Endothelial cell of umbilical vein (primary cell): ENCODE results near the gene OR52D1.

Source experiments
- CTCF ChIP-seq, 2 donors: IDR thresholded peaks; 1 replicate in 1 of 2; 2 replicates in 1 of 2; pipeline ENCODE4 v1.5.1; 2011; ENCODE audit warnings: low read length in 2 of 2, mild to moderate bottlenecking in 2 of 2, moderate library complexity in 2 of 2, control low read depth in 1 of 2, inconsistent platforms in 1 of 2, low read depth in 1 of 2; ENCODE audit not compliant: insufficient read depth in 1 of 2; ENCODE audit errors: extremely low read depth in 1 of 2
- EZH2 ChIP-seq: IDR thresholded peaks from 2 replicates; pipeline ENCODE4 v1.6.1; 2012; ENCODE audit warnings: borderline replicate concordance, low read depth, mild to moderate bottlenecking, moderate library complexity, low read length, inconsistent platforms; ENCODE audit not compliant: severe bottlenecking
- FOS ChIP-seq: IDR thresholded peaks from 2 replicates; pipeline ENCODE4 v1.6.1; 2011; ENCODE audit warnings: mild to moderate bottlenecking, low read length, moderate library complexity, borderline replicate concordance; ENCODE audit not compliant: insufficient read depth
- GATA2 ChIP-seq: IDR thresholded peaks from 2 replicates; pipeline ENCODE4 v1.7.0; 2011; ENCODE audit warnings: low read depth, mild to moderate bottlenecking, moderate library complexity, mixed read lengths, low read length; ENCODE audit not compliant: insufficient read length, insufficient read depth
- JUN ChIP-seq: IDR thresholded peaks from 2 replicates; pipeline ENCODE4 v1.6.1; 2011; ENCODE audit warnings: borderline replicate concordance, low read depth; ENCODE audit not compliant: insufficient read length, insufficient read depth
- MAX ChIP-seq: IDR thresholded peaks from 2 replicates; pipeline ENCODE4 v1.6.1; 2011; ENCODE audit not compliant: insufficient read depth, insufficient read length
- MYC ChIP-seq: IDR thresholded peaks from one replicate; pipeline ENCODE4 v1.6.1; 2011; ENCODE audit warnings: mild to moderate bottlenecking, low read depth, low read length
- POLR2A ChIP-seq: IDR thresholded peaks from 2 replicates; pipeline ENCODE4 v1.6.1; 2012; ENCODE audit warnings: low read depth, mild to moderate bottlenecking, control low read depth, low read length
- POLR2AphosphoS5 ChIP-seq: IDR thresholded peaks from 2 replicates; pipeline ENCODE4 v1.6.1; 2012; ENCODE audit warnings: low read depth, mild to moderate bottlenecking, control low read depth, low read length, moderate library complexity; ENCODE audit not compliant: insufficient read depth

GRCh38 chr11:5467527-5467926 lies 21.0 kb upstream of the OR52D1 start:
- TF ChIP-seq POLR2A (no peak), CTCF (IDR thresholded peaks at IDR 0.05; ENCODE audit: extremely low read depth in 1 of 2, insufficient read depth in 1 of 2, low read depth in 1 of 2, low read length in 2 of 2) (no peak), JUN (no peak), POLR2AphosphoS5 (no peak), EZH2 (no peak), MYC (no peak), FOS (no peak), GATA2 (no peak), MAX (no peak)
